HG03025 (cell line): ENCODE measurements around the gene SHROOM2.
"Not testable (repeated sequence)": the region's sequence is repeated elsewhere in the genome, so short reads cannot be mapped to it uniquely, and the experiment has no call there.

Source experiments
- ATAC-seq: cut with Tn5 transposase; IDR thresholded peaks from one replicate; pipeline ENCODE4 v1.9.1; 2021; ENCODE audit warnings: mild to moderate bottlenecking, moderate library complexity; ENCODE audit not compliant: unreplicated experiment, low FRiP score

SHROOM2 gene

GRCh38 chrX:9829308-9830267 is 43.4 kb downstream of the SHROOM2 start:
- ATAC-seq: peak; percentile 71

GRCh38 chrX:9832811-9833210 is 46.6 kb downstream of the SHROOM2 start:
- no peak for ATAC-seq

GRCh38 chrX:9835585-9836210 is 49.5 kb downstream of the SHROOM2 start:
- no peak for ATAC-seq

- no peak for ATAC-seq
Observed at GRCh38 chrX:9842541-9842940, 56.3 kb downstream of the SHROOM2 start.

GRCh38 chrX:9844936-9845577 is 58.8 kb downstream of the SHROOM2 start:
- ATAC-seq: no peak

GRCh38 chrX:9845578-9845952 is 59.3 kb downstream of the SHROOM2 start:
- ATAC-seq: no peak

GRCh38 chrX:9846631-9847030 is 60.4 kb downstream of the SHROOM2 start:
- no peak for ATAC-seq

- ATAC-seq: no peak
Observed at GRCh38 chrX:9847071-9847470, 60.8 kb downstream of the SHROOM2 start.

- no peak for ATAC-seq
Observed at GRCh38 chrX:9848718-9849479, 62.7 kb downstream of the SHROOM2 start.

GRCh38 chrX:9851890-9852289 is 65.7 kb downstream of the SHROOM2 start:
- ATAC-seq: no peak

- ATAC-seq: no peak
Observed at GRCh38 chrX:9853307-9853706, 67.1 kb downstream of the SHROOM2 start.

- no peak for ATAC-seq
Observed at GRCh38 chrX:9855561-9856283, 69.5 kb downstream of the SHROOM2 start.

- ATAC-seq: no peak
Observed at GRCh38 chrX:9856588-9856987, 70.4 kb downstream of the SHROOM2 start.

- ATAC-seq: no peak
Observed at GRCh38 chrX:9857575-9858474, 71.6 kb downstream of the SHROOM2 start.

GRCh38 chrX:9858684-9859083 is 72.5 kb downstream of the SHROOM2 start:
- not testable (repeated sequence) for ATAC-seq

- ATAC-seq: no peak
Observed at GRCh38 chrX:9859711-9860555, 73.7 kb downstream of the SHROOM2 start.

GRCh38 chrX:9860826-9861225 is 74.6 kb downstream of the SHROOM2 start:
- ATAC-seq: no peak

GRCh38 chrX:9861711-9862110 is 75.5 kb downstream of the SHROOM2 start:
- no peak for ATAC-seq
